Esophagus squamous epithelium (tissue), 5 donors: ENCODE results near the gene RNF26. TPM values are rescaled to one million over a fixed set of nuclear protein-coding genes. Genes with fewer than 3 reads are reported as not detected.

Experiments used
- DNase-seq: peaks from one replicate; lab custom pipeline; 2025; lab: John Stamatoyannopoulos, UW
- H3K27ac ChIP-seq, 4 donors: fragments of 200-600 bp; sonication (generic); one replicate each; pipeline ENCODE4 v1.5.1; 2016 to 2019; ENCODE audit warnings: mild to moderate bottlenecking in 1 of 4
- H3K27me3 ChIP-seq, 4 donors: fragments of 200-600 bp; sonication (generic); 1 replicate in 3 of 4; 2 replicates in 1 of 4; pipeline versions ENCODE4 v1.5.1 to v1.6.0; 2017 to 2021; ENCODE audit warnings: antibody characterized with exemption in 1 of 4
- H3K36me3 ChIP-seq, 3 donors: fragments of 200-600 bp; sonication (generic); one replicate each; pipeline ENCODE4 v1.5.1; 2016 to 2019
- H3K4me1 ChIP-seq, 3 donors: fragments of 200-600 bp; sonication (generic); one replicate each; pipeline ENCODE4 v1.5.1; 2017 to 2019
- H3K4me3 ChIP-seq, 4 donors: fragments of 200-600 bp; sonication (generic); 1 replicate in 3 of 4; 2 replicates in 1 of 4; pipeline ENCODE4 v1.5.1; 2016 to 2019; ENCODE audit warnings: mild to moderate bottlenecking in 2 of 4, moderate library complexity in 1 of 4
- H3K9me3 ChIP-seq, 3 donors: fragments of 200-600 bp; sonication (generic); one replicate each; pipeline ENCODE4 v1.5.1; 2016 to 2019
- POLR2A ChIP-seq, 4 donors: fragments of 450-650 bp; IDR thresholded peaks; one replicate each; pipeline ENCODE4 v1.6.1; 2017; ENCODE audit warnings: antibody characterized with exemption in 4 of 4, mild to moderate bottlenecking in 4 of 4, moderate library complexity in 3 of 4
- WGBS, 2 donors: methylation state at CpG; one replicate each; pipeline ENCODE4 v1.1.5; 2018; 5-methylcytosine and 5-hydroxymethylcytosine counted together
- intact Hi-C: fragments of 100-400 bp; cut with DNase I; formaldehyde crosslinking; loops from one replicate; pipeline ENCODE4 v1.15.0; 2022
- total RNA-seq, 4 donors: library from RNA; depleted of rRNA; stranded (reverse); fragments of >200 nt; gene quantifications; one replicate each; pipeline ENCODE4 v1.1.0, GENCODE V29; 2016
- TF ChIP-seq, protein P1 (sequence below), 6 experiments: fragments of 450-650 bp in 4 of 6; fragments of 200-600 bp in 2 of 6; sonication (generic) in 2 of 6; IDR thresholded peaks; one replicate each; pipeline ENCODE4 v1.5.1; 2016 to 2019; ENCODE audit warnings: antibody characterized with exemption in 6 of 6, mild to moderate bottlenecking in 4 of 6, moderate library complexity in 4 of 6
- donor health status: DM: yes; HTN: yes; CAD: no.

The RNF26 gene
- total RNA-seq, 4 donors from 2014 or later, result 10.5 to 17.9 (median 12.2) TPM

DNA sequence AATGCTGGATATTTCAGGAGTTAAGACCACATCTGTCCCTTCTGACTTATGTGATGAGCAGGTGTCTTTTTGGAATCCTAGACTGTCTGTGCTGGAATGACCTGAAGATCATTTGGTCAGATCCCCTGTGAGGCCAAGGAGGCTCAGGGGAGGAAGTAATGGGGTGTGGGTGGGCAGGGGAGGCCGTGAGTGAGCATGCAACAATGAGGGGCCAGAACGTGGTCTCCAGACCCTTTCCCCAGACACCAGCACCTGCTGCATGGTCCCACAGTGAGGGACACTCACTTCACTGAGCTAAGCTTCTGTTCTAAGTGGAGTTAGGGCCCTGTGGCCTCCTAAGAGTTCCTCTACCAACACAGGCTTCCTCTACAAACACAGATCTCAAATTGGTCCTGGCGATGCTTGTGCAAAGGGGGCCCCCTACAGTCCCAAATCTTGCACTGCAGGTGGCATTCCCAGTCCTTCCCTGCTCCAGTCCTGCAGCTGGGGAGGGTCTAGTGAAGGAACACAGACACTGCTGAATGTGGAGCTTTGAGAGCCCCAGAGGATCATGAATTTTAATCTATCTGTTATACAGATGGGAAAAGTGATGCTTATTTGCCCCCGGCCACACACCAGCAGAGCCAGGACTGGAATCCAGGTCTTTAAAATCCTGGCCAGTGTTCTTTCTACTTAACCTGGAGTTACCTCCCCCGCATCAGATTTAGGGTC is 39.7 kb downstream of the RNF26 start:
- H3K4me1 ChIP-seq, result peaks cover 40 to 92% (median 62%) of the 10 kb centered on the region in 3 donors
- DNase-seq, result no peak

DNA sequence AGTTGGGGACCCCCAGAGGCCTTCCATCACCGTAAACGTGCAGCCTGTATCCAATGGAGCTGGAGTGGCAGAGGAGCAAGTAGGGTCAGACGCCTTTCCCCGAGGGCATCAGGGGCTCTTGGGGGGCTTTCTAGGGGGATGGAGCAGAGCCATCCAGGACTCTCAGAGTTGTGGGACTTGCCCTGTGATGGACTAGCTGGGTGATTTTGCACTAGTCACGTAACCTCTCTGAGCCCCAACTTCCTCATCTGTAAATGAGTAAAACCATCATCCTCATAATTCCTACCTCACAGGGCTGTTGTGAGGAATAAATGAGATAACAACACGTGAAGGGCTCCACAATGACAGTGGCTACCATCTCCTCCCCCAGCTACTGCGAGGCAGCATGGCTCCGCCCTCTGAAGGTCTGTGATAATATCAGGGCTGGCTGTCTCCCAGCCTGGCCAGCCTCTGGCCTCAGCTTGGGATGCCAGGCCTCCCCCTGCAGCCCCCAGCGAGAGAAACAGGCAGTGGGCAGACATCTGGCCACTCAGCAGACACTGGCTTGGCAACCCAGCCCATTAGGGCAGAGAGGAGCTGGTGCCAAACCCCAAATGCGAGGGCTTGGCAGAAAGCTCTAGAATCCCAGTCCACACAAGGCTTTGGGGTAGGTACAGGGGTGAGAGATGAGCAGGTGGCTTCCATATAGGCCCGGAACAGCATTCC is 40.5 kb downstream of the RNF26 start:
- H3K4me1 ChIP-seq, result peaks cover 33 to 85% (median 55%) of the 10 kb centered on the region in 3 donors
- H3K27ac ChIP-seq, result peak overlapping the region; percentile 39 to 87 (median 80)
- no peak overlapping the region for H3K4me3 ChIP-seq

More for the DNA sequence above, 39.7 kb downstream of the RNF26 start:
- Histone ChIP-seq H3K27ac (peak overlapping the region; percentile 39 to 87 (median 80)), H3K36me3 (no peaks in the 10 kb centered on the region), H3K9me3 (no peaks in the 10 kb centered on the region), H3K4me3 (no peak overlapping the region), H3K27me3 (no peaks in the 10 kb centered on the region)
- 42 to 66% methylated on average over 3 to 5 of the region's 5 CpGs for whole genome bisulfite sequencing, 2 donors
- intact Hi-C loops, result no loop called here
- TF ChIP-seq, protein P1, sequence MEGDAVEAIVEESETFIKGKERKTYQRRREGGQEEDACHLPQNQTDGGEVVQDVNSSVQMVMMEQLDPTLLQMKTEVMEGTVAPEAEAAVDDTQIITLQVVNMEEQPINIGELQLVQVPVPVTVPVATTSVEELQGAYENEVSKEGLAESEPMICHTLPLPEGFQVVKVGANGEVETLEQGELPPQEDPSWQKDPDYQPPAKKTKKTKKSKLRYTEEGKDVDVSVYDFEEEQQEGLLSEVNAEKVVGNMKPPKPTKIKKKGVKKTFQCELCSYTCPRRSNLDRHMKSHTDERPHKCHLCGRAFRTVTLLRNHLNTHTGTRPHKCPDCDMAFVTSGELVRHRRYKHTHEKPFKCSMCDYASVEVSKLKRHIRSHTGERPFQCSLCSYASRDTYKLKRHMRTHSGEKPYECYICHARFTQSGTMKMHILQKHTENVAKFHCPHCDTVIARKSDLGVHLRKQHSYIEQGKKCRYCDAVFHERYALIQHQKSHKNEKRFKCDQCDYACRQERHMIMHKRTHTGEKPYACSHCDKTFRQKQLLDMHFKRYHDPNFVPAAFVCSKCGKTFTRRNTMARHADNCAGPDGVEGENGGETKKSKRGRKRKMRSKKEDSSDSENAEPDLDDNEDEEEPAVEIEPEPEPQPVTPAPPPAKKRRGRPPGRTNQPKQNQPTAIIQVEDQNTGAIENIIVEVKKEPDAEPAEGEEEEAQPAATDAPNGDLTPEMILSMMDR (IDR thresholded peaks at IDR 0.05), result peak; percentile 61 to 94 (median 90)
- TF ChIP-seq POLR2A (IDR thresholded peaks at IDR 0.05), result no peak

DNA sequence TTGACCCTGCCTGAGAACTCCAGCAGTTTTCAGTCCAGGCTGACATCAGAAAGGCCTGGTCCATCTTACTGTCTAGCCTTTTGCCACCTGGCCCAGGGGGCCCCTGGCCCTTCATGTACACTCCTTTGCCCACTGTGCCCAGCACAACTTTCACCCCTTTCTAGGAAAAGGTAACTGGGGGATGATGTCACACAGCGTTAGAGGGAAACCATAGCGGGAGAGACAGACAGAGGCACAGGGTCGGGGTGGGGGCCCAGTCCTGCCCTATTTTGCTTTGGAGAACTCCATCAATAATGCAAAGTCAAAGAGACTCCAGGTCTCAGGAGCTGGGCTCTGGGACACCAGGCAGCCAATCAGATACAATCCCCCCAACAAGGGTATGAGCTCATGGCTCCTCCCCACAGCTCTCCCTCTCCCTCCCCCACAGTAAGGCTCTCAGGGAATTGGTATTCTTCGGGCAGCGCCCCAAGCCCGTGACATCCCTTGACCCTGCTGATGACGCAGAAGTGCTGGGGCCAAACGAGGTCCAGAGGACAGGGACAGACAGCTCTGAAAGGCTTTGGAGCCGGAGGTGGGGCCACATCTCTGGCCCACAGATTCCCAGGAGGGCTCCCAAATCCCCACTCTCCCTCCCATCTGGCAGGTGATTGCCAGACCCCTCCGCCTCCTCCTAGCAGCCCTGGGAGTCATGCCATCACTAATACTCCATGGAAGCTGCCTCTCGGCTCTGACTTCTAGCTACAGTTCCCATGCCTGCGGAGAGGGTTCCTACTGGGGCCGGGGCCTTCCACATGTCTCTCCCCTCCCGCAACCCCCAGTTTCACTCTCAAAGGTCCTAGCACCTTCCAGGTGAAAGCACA is 41.2 kb downstream of the RNF26 start:
- Histone ChIP-seq H3K9me3 (no peaks in the 10 kb centered on the region), H3K36me3 (no peaks in the 10 kb centered on the region), H3K4me3 (peak overlapping the region in 1 of 4 donors; percentile 2), H3K4me1 (peaks cover 26 to 82% (median 50%) of the 10 kb centered on the region in 3 donors), H3K27ac (peak overlapping the region; percentile 48 to 87 (median 80)), H3K27me3 (no peaks in the 10 kb centered on the region)
- 63 to 64% methylated on average over 7 to 10 of the region's 14 CpGs for WGBS, 2 donors
- TF ChIP-seq POLR2A (IDR thresholded peaks at IDR 0.05), result no peak
- TF ChIP-seq, protein P1 (IDR thresholded peaks at IDR 0.05), result no peak
- intact Hi-C loops, result no loop called here
- no peak for DNase-seq

More for the DNA sequence above, 40.5 kb downstream of the RNF26 start:
- WGBS, 2 donors, result 34 to 35% methylated on average over 6 to 7 of the region's 11 CpGs
- Histone ChIP-seq H3K9me3 (no peaks in the 10 kb centered on the region), H3K27me3 (no peaks in the 10 kb centered on the region), H3K36me3 (no peaks in the 10 kb centered on the region)
- no peak for DNase-seq
- TF ChIP-seq, protein P1 (IDR thresholded peaks at IDR 0.05), result no peak
- TF ChIP-seq POLR2A (IDR thresholded peaks at IDR 0.05), result no peak
- intact Hi-C loops, result no loop called here

DNA sequence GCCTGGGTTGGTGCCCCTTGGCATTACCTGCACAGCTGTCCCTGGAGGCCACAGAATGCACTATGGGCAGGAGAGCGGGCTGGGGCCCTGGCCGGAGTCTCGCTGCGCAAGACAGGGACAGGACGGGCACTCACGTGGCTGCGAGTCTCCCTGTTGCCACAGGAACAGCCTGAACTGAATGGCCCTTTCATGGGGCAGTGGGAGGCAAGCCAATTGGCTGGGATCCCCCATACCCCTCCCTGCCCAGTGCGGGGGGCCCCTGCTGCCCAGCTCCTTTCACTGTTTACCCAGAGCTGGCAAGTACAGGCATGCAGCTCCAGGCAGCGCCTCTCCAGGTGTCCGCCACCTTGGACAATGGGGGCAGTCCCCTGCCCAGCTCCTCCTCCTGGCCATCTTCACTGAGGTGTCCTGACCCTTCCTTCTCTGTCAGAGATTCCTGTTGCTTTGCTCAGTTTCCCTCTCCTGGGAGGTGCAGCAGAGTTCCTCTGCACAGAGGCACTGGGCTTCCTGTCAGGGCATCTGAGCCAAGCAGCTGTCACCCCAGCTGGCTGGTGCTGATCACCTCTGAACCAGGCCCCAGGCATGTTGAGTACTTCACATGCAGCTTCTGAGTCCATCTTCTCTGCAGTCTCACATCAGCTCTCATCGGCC is 42.0 kb downstream of the RNF26 start:
- H3K4me3 ChIP-seq, result peak overlapping the region in 1 of 4 donors; percentile 2
- peak overlapping the region; percentile 48 to 87 (median 80) for H3K27ac ChIP-seq
- H3K36me3 ChIP-seq, result no peaks in the 10 kb centered on the region
- no peaks in the 10 kb centered on the region for H3K9me3 ChIP-seq
- DNase-seq, result no peak
- intact Hi-C loops, result no loop called here
- TF ChIP-seq, protein P1 (IDR thresholded peaks at IDR 0.05), result no peak
- no peak for TF ChIP-seq POLR2A (IDR thresholded peaks at IDR 0.05)
- no peaks in the 10 kb centered on the region for H3K27me3 ChIP-seq
- H3K4me1 ChIP-seq, result peaks cover 18 to 82% (median 49%) of the 10 kb centered on the region in 3 donors
- WGBS, 2 donors, result 29 to 32% methylated on average over 4 of the region's 11 CpGs
